MM.1S (cell line): ENCODE measurements around the gene C6orf62.
"Not testable (repeated sequence)": the region's sequence is repeated elsewhere in the genome, so short reads cannot be mapped to it uniquely, and the experiment has no call there.

Experiments
- DNase-seq: peaks from one replicate; pipeline ENCODE4 v3.0.0-alpha.2; 2015
- H2AFZ ChIP-seq: fragments of 300-600 bp; sonication (generic); 2 replicates; pipeline ENCODE4 v1.6.0; 2016; ENCODE audit warnings: antibody characterized with exemption, low read length
- H3F3A ChIP-seq: fragments of 300-600 bp; sonication (generic); 2 replicates; pipeline ENCODE4 v1.6.1; 2016; ENCODE audit warnings: mild to moderate bottlenecking, antibody characterized with exemption, low read length, moderate library complexity, mixed read lengths; ENCODE audit not compliant: insufficient read depth
- H3K27ac ChIP-seq: fragments of 300-600 bp; sonication (generic); 2 replicates; pipeline ENCODE4 v1.5.1; 2016; ENCODE audit warnings: mild to moderate bottlenecking, low read length
- H3K27me3 ChIP-seq: fragments of 300-600 bp; sonication (generic); replicated peaks from 2 replicates; pipeline ENCODE4 v1.6.0; 2016; ENCODE audit warnings: low read length; ENCODE audit not compliant: insufficient read depth
- H3K36me3 ChIP-seq: fragments of 300-600 bp; sonication (generic); replicated peaks from 2 replicates; pipeline ENCODE4 v1.6.1; 2016; ENCODE audit warnings: mild to moderate bottlenecking, low read length, mixed read lengths; ENCODE audit not compliant: insufficient read depth
- H3K4me1 ChIP-seq: fragments of 300-600 bp; sonication (generic); 2 replicates; pipeline ENCODE4 v1.6.1; 2016; ENCODE audit warnings: low read length, mixed read lengths
- H3K4me2 ChIP-seq: fragments of 300-600 bp; sonication (generic); 2 replicates; pipeline ENCODE4 v1.6.0; 2016; ENCODE audit warnings: low read depth, low read length
- H3K4me3 ChIP-seq: fragments of 300-600 bp; sonication (generic); 2 replicates; pipeline ENCODE4 v1.5.1; 2016; ENCODE audit warnings: low read length, mixed read lengths
- H3K79me2 ChIP-seq: fragments of 300-600 bp; sonication (generic); 2 replicates; pipeline ENCODE4 v1.6.1; 2016; ENCODE audit warnings: mixed run types, low read length, mixed read lengths
- H3K9ac ChIP-seq: fragments of 300-600 bp; sonication (generic); 2 replicates; pipeline ENCODE4 v1.6.1; 2016; ENCODE audit warnings: low read length, mixed read lengths
- H3K9me2 ChIP-seq: fragments of 300-600 bp; sonication (generic); replicated peaks from 2 replicates; pipeline ENCODE4 v1.6.1; 2016; ENCODE audit warnings: mild to moderate bottlenecking, low read length, mixed read lengths; ENCODE audit not compliant: insufficient read depth
- H3K9me3 ChIP-seq: fragments of 300-600 bp; sonication (generic); replicated peaks from 2 replicates; pipeline ENCODE4 v1.6.1; 2016; ENCODE audit warnings: mild to moderate bottlenecking, low read length, mixed read lengths; ENCODE audit not compliant: insufficient read depth
- H4K20me1 ChIP-seq: fragments of 300-600 bp; sonication (generic); 2 replicates; pipeline ENCODE4 v1.6.1; 2016; ENCODE audit warnings: mild to moderate bottlenecking, low read length, moderate library complexity, mixed read lengths; ENCODE audit not compliant: insufficient read depth
- CTCF ChIP-seq: fragments of 300-600 bp; sonication (generic); IDR thresholded peaks from 2 replicates; pipeline ENCODE4 v1.5.1; 2016; ENCODE audit warnings: antibody characterized with exemption, low read length, mixed read lengths
- EZH2 ChIP-seq: fragments of 300-600 bp; sonication (generic); optimal IDR thresholded peaks from 2 replicates; pipeline ENCODE3; 2017; ENCODE audit warnings: low read depth, mild to moderate bottlenecking, antibody characterized with exemption, low read length, mixed read lengths
- EZH2phosphoT487 ChIP-seq: fragments of 300-600 bp; sonication (generic); IDR thresholded peaks from 2 replicates; pipeline ENCODE4 v1.6.1; 2018; ENCODE audit warnings: antibody characterized with exemption, low read length

Gene C6orf62

GRCh38 chr6:24760210-24760609 lies 41.3 kb upstream of the C6orf62 start:
- Histone ChIP-seq H3K9me2 (no peaks in the 10 kb centered on the region), H3K9ac (no peak overlapping the region), H3K27ac (no peak overlapping the region), H3K79me2 (no peaks in the 10 kb centered on the region), H3K9me3 (no peaks in the 10 kb centered on the region), H2AFZ (no peak overlapping the region), H3K4me1 (no peaks in the 10 kb centered on the region), H3K36me3 (no peaks in the 10 kb centered on the region), H3F3A (no peaks in the 10 kb centered on the region), H3K4me2 (no peak overlapping the region), H4K20me1 (no peaks in the 10 kb centered on the region), H3K27me3 (no peaks in the 10 kb centered on the region), H3K4me3 (no peak overlapping the region)
- no peak for DNase-seq
- TF ChIP-seq CTCF (no peak), EZH2 (no peak), EZH2phosphoT487 (no peak)

- Histone ChIP-seq H3K4me2 (no peak overlapping the region), H3K79me2 (no peaks in the 10 kb centered on the region), H2AFZ (no peak overlapping the region), H4K20me1 (no peaks in the 10 kb centered on the region), H3K4me1 (no peaks in the 10 kb centered on the region), H3K36me3 (no peaks in the 10 kb centered on the region), H3K27me3 (no peaks in the 10 kb centered on the region), H3K9me2 (no peaks in the 10 kb centered on the region), H3K4me3 (no peak overlapping the region), H3K27ac (no peak overlapping the region), H3K9ac (no peak overlapping the region), H3K9me3 (no peaks in the 10 kb centered on the region), H3F3A (no peaks in the 10 kb centered on the region)
- no peak for DNase-seq
- no peak for TF ChIP-seq EZH2phosphoT487
- TF ChIP-seq CTCF = no peak
- no peak for TF ChIP-seq EZH2
Observed at GRCh38 chr6:24759718-24760117, 40.8 kb upstream of the C6orf62 start.

GRCh38 chr6:24757611-24758010 lies 38.7 kb upstream of the C6orf62 start:
- Histone ChIP-seq H3K36me3 (no peaks in the 10 kb centered on the region), H3F3A (no peaks in the 10 kb centered on the region), H3K4me3 (no peak overlapping the region), H3K4me1 (no peaks in the 10 kb centered on the region), H4K20me1 (no peaks in the 10 kb centered on the region), H3K27me3 (no peaks in the 10 kb centered on the region), H3K79me2 (no peaks in the 10 kb centered on the region), H2AFZ (no peak overlapping the region), H3K9ac (no peak overlapping the region), H3K4me2 (no peak overlapping the region), H3K9me2 (no peaks in the 10 kb centered on the region), H3K27ac (no peak overlapping the region), H3K9me3 (no peaks in the 10 kb centered on the region)
- DNase-seq = no peak
- TF ChIP-seq EZH2phosphoT487 (no peak), EZH2 (no peak), CTCF (no peak)

GRCh38 chr6:24755279-24755678 lies 36.3 kb upstream of the C6orf62 start:
- no peaks in the 10 kb centered on the region for H3K36me3 ChIP-seq
- no peaks in the 10 kb centered on the region for H3K4me1 ChIP-seq
- H2AFZ ChIP-seq = no peak overlapping the region
- no peak overlapping the region for H3K4me3 ChIP-seq
- no peaks in the 10 kb centered on the region for H3K9me2 ChIP-seq
- TF ChIP-seq CTCF = no peak
- TF ChIP-seq EZH2 = no peak
- no peak for TF ChIP-seq EZH2phosphoT487
- no peak overlapping the region for H3K27ac ChIP-seq
- no peaks in the 10 kb centered on the region for H3K27me3 ChIP-seq
- no peak overlapping the region for H3K9ac ChIP-seq
- no peak overlapping the region for H3K4me2 ChIP-seq
- no peaks in the 10 kb centered on the region for H4K20me1 ChIP-seq
- no peaks in the 10 kb centered on the region for H3K9me3 ChIP-seq
- H3K79me2 ChIP-seq = no peaks in the 10 kb centered on the region
- DNase-seq = no peak
- no peaks in the 10 kb centered on the region for H3F3A ChIP-seq

GRCh38 chr6:24754378-24754777 lies 35.4 kb upstream of the C6orf62 start:
- not testable (repeated sequence) for H2AFZ ChIP-seq, H3K9ac ChIP-seq, H3K4me2 ChIP-seq, H3K4me3 ChIP-seq, H3K79me2 ChIP-seq, H4K20me1 ChIP-seq, H3K36me3 ChIP-seq, H3K4me1 ChIP-seq, H3F3A ChIP-seq, DNase-seq, H3K9me2 ChIP-seq, H3K27me3 ChIP-seq, H3K27ac ChIP-seq, H3K9me3 ChIP-seq
